NCI-H2107 treated with DMSO at 0.1 percent for 48 hours (cell line): ENCODE results near the gene NPAS3.
A peak's percentile ranks its signal among the peaks of the same experiment; 100 is the strongest.

Source experiments
- DNase-seq: peaks from one replicate; lab custom pipeline; 2025; ENCODE audit not compliant: unreplicated experiment; lab: John Stamatoyannopoulos, UW

Gene NPAS3

GRCh38 chr14:33009673-33010072, 71.0 kb downstream of the NPAS3 start:
- DNase-seq, result no peak

GRCh38 chr14:33010495-33010894, 71.8 kb downstream of the NPAS3 start:
- DNase-seq, result no peak

DNA sequence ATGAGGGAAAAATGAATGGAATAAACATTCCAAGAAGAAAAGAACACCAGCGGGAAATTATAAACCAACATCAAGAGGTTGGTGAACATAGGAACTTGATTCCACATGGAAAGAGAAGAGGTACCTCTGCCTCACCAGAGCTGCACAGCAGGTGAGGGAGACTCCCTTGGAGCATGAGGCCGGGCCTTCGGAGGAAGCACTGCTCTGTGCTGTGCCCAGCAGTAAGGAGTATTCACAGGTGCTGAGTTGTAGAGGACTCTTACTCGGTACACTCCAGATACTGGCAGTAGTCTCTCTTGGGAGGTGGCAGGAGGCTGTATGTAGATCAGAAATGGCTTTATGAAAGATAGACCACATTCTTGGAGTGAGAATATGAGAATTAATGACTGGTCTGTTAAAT, 76.0 kb downstream of the NPAS3 start:
- no peak for DNase-seq

DNA sequence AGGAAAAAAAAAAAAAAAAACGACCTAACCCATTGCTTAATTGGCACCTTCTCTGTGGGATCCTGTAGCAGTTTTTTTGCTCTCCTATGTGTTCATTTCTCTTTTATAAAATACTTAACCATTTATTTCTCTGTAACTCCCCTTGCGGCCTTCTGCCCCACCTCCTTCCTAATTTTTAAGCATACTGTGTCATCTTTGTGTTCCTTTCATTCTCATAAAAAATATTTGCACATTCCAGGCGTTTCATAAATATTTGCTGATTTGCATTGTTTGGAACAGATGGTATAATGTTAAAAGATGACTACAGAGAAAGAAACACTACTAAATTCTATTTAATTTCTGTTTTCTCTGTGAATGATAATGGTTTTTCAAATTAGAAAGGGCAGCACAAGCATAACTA, 77.9 kb downstream of the NPAS3 start:
- no peak for DNase-seq

DNA sequence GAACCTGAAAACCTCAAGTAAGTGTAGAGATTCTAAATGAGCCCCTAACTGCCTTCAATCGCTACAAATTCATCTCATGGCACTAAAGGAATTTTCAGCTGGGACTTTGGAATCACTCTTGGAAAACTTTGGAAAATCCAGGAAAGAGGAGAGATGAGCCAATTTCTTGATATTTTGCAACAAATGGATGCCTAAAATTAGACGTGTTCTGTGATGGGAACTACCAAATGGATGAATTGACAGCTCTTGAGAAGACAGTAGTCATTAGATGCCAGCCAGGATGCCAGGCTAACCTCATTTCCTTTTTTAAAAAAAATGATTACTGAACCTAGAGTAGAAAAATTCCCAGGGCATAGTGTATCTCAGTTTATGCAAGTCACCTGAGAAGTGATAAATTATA, 78.3 kb downstream of the NPAS3 start:
- DNase-seq, result no peak

GRCh38 chr14:33019346-33019745, 80.7 kb downstream of the NPAS3 start:
- no peak for DNase-seq

GRCh38 chr14:33026850-33027430, 88.3 kb downstream of the NPAS3 start:
- no peak for DNase-seq

- DNase-seq, result no peak
Measured at GRCh38 chr14:33029511-33029910, 90.8 kb downstream of the NPAS3 start.

GRCh38 chr14:33030386-33030785, 91.7 kb downstream of the NPAS3 start:
- DNase-seq, result no peak

DNA sequence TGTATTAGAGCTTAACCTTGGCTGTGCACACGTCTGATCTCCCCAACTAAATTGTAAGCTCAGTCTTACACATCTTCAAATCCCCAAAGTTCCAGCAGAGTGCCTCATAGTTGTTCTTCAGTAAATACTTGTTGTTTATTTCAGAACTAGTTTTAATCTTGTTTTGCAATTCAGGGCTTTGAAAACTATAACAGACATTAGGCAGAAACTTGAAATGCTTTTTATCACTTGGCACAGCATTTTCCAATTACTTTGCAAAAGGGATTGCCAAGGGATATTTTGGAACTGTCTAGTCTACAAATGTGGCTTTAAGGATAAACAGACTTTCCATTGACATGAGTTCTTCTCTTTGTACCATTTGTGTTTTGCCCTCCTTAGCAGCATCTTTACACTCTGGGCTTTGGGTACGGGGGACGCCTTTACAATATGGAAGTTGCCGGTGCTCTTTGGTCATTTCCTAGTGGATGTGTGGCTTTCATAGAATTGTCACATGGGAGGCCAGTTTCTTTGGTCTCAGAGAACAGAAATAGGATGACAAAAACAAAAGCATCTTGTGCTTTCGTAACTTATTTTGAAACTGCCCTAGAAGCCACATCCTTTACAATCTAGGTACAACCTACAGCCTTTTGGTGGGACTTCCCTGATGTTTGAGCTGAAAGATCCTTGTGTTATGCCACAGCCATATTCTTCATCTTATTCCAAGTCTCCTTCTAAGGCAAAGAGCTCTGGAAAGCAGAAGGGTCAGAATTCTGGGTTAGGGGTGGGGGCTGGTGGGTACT, 96.9 kb downstream of the NPAS3 start:
- DNase-seq, result no peak

DNA sequence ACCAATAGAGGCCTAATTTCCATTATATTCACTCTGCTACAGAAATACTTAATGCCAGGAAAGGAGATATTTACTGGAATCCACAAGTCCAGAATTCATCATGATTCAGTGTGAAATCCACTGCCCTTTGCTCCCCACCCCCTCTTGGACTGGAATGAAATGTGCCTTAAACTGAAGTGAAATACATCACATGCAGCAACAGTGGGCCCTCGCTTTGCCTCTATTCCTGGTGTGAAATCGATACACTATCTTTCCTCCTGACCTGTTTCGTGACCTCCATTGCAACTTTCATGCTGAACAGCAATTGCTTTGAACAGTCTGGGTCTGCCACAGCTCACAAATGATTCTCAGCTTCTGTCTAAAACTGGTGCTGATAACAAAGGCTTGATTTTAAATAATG, 100.6 kb downstream of the NPAS3 start:
- DNase-seq, result no peak

DNA sequence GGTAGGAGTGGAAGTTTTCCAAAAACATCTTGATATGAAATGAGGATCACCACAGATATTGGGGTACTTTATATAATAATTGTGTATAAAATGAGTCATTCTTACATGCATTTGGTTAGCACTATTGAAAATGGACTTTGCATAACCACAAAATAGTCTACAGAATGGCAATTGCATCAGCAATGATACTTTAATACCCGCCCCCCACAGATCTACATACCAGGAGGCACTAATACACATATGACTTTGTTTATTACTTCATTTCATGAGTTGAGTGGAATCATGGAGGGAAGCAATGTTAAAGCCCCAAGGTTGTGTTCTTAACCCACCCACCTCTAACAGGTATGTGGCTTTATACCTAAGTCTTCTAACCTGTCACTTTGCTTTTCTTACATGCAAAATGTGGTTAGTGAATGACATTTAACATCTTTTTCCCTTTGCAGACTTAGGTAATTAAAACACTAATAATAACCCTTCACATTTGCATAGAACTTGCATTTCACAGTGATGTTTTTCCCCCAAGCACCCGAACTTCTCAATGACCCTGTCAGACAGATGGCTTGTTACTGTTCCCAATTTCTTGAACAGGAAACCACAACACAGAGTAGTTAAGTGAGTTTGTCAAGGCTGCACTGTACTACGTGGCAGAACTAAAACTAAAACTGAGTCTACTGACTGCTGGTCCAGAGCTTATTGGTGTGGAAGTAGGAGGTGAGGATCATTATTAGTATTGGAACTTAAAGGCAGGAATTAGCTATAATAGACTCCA, 101.9 kb downstream of the NPAS3 start:
- DNase-seq, result no peak

- DNase-seq, result no peak
Measured at GRCh38 chr14:33042591-33042990, 103.9 kb downstream of the NPAS3 start.

DNA sequence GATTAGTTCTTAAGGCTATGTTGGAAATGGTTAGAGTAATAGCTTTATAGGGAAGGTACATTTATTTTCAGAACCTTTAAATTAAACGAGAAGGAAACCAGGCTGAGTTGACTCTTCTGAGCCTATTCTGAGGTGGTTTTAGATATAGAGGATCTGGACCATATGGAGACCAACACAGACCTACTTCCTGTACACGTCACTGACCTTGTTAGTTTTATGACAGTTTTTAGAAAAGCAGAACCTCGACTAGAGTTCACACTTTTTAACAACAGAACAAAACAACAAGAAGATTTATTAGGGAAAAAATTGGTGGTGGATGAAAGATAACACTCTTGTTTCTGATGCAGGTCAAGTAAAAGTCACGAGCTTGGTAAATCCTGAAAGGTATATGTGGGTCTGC, 107.1 kb downstream of the NPAS3 start:
- no peak for DNase-seq

- DNase-seq, result peak; percentile 72
Measured at GRCh38 chr14:33052943-33053342, 114.3 kb downstream of the NPAS3 start.

GRCh38 chr14:33056213-33056612, 117.5 kb downstream of the NPAS3 start:
- DNase-seq, result no peak

GRCh38 chr14:33057585-33057984, 118.9 kb downstream of the NPAS3 start:
- DNase-seq, result no peak

DNA sequence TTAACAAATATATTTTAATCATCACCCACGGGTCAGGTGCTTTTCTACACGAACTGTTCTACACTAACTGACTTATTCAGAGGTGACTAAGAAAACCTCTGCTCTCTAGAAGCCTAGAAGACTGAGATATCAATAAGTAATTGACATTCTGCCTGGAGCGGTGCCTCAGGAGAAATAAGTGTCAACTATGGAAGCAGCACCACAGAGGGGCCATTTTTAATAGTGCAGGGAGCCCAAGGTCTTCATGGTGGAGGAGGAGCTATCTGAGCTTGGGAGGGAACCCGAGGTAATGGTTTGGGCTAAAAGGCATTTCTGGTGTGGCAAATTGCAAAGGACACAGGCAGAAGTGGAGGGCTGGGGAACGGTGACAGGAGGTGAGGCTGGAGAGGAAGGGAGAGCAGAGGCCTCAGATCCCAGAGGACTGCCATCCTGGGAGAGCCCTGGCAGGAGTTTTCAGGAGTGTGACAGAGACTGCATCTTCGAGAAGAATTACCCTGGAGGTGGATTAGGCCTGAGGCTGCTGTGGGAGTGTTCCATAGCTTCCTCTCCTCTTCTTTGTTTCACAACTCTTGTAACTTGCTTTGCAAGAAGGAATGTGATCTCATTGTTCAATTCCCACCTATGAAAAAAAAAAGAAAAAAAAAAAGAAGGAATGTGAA, 123.1 kb downstream of the NPAS3 start:
- peak; percentile 60 for DNase-seq

DNA sequence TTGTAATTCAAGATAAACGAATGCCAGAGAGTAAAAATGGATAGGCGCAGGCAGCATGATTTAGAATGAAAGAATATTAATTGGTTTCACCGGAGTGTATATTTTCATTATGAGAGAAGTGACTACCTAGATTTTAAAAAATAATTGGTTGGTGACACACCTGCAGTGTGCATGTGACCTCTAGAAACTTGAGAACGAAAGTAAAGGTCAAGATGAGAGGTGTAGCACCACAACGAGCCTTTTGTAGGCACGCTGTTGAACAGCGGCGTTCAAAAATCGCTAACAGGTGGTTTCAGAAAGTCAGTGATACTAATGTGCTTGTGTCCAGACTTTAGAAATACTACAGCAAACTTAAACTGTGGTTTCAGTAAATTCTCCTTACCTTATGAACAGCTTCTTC, 123.8 kb downstream of the NPAS3 start:
- peak; percentile 91 for DNase-seq

- DNase-seq, result no peak
Measured at GRCh38 chr14:33062881-33063280, 124.2 kb downstream of the NPAS3 start.

GRCh38 chr14:33063521-33063920, 124.8 kb downstream of the NPAS3 start:
- no peak for DNase-seq

GRCh38 chr14:33065634-33066033, 127.0 kb downstream of the NPAS3 start:
- no peak for DNase-seq
